ENCODE results near the gene APOBEC3F. TPM values are rescaled to one million over a fixed set of nuclear protein-coding genes. Genes with fewer than 3 reads are reported as not detected.
"Not testable (repeated sequence)": the region's sequence is repeated elsewhere in the genome, so short reads cannot be mapped to it uniquely, and the experiment has no call there.

The APOBEC3F gene
- total and polyA plus RNA-seq, 10 of the 15 experiments (the other 5 are each of a cell fraction or from before 2014, with no cell fraction given) = 7.4 to 29.1 (median 12.8) TPM

DNA sequence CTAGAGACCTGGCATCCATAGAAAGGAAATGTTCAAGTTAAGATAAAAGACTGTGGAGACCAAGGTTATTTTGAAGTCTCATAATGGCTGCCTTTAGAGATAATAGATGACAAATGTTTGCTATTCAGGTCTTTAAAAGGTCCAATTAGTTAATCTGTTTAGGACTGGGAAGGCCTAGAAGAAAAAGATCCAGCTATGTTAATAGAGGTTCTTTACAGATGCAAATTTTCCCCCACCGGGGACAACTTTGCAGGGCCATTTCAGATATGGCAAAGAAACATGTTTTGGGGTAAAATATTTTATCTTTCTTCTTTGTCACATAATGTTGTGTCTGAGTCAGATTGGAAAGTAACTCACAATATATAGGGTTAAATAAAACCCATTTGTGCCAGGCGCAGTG is 33.3 kb downstream of the APOBEC3F start (continued):
- TF ChIP-seq ZNF217 (IDR thresholded peaks at IDR 0.05) = no peak
- TF ChIP-seq, protein P1, sequence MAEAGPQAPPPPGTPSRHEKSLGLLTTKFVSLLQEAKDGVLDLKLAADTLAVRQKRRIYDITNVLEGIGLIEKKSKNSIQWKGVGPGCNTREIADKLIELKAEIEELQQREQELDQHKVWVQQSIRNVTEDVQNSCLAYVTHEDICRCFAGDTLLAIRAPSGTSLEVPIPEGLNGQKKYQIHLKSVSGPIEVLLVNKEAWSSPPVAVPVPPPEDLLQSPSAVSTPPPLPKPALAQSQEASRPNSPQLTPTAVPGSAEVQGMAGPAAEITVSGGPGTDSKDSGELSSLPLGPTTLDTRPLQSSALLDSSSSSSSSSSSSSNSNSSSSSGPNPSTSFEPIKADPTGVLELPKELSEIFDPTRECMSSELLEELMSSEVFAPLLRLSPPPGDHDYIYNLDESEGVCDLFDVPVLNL (IDR thresholded peaks at IDR 0.05; ENCODE audit: low read depth, low read length) = no peak
- no peak for TF ChIP-seq NRF1 (conservative IDR thresholded peaks at IDR 0.05; ENCODE audit: low read depth, low read length)
- TF ChIP-seq POLR2AphosphoS2 (IDR thresholded peaks at IDR 0.05; ENCODE audit: low read depth, low read length) = no peak
- TF ChIP-seq EED (IDR thresholded peaks at IDR 0.05; ENCODE audit: low read depth) = no peak
- TF ChIP-seq, protein P2, sequence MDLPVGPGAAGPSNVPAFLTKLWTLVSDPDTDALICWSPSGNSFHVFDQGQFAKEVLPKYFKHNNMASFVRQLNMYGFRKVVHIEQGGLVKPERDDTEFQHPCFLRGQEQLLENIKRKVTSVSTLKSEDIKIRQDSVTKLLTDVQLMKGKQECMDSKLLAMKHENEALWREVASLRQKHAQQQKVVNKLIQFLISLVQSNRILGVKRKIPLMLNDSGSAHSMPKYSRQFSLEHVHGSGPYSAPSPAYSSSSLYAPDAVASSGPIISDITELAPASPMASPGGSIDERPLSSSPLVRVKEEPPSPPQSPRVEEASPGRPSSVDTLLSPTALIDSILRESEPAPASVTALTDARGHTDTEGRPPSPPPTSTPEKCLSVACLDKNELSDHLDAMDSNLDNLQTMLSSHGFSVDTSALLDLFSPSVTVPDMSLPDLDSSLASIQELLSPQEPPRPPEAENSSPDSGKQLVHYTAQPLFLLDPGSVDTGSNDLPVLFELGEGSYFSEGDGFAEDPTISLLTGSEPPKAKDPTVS (IDR thresholded peaks at IDR 0.05; ENCODE audit: low read depth, low read length) = no peak
- TF ChIP-seq PAX8 (IDR thresholded peaks at IDR 0.05) = no peak
- no peak for TF ChIP-seq SMAD1 (IDR thresholded peaks at IDR 0.05; ENCODE audit: low read depth, partially characterized antibody)

DNA sequence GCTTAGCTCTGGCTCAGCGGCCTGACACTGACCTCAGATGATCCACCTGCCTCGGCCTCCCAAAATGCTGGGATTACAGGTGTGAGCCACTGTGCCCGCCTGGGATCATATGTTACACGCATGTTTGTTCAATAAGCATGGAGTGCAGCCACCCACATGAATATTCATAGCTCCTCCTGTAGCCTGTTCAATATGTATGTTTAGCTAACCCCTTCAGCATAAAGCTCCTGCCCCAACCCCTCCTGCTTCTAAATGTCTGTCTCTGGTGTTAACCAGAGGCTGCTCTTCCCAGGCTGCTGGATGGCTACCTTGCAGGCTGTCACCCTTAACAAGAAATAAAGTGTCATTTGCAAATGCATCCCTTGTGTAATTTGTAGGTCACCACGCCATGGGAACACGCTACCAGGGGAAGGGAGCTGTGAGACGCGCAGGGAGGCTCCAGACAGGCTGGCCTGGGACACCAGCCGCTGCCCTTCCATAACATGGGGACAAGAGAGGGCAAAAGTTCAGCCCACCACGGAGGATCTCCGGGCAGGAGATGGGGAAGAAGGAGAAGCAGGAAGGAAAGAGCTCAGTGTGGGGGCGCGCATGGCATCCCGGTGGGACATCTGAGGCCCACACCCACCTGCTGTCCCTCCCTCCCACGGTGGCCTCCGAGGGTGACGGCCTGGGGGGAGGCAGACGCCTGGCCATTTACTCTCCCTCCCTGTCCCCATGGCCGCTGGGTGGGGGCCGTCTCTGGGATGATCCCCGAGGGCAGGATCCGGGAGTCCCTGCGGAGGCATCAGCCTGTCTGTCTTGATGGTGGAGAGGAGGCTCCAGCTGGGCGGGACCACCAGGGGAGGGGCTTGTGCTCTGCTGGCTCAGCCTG is 35.7 kb downstream of the APOBEC3F start:
- FAIRE-seq; DNase-seq (ENCODE audit: low read depth, low spot score); H2AFZ ChIP-seq (ENCODE audit: control insufficient read depth, low read depth, low read length); H3K9me3 ChIP-seq (replicated peaks; ENCODE audit: control insufficient read depth, insufficient read depth, low read length); intact Hi-C loops (cut with micrococcal nuclease; ENCODE audit: unreplicated experiment); H3K27me3 ChIP-seq (replicated peaks in 1 of 2; ENCODE audit: control insufficient read depth in 2 of 2, insufficient read depth in 2 of 2, low read length in 1 of 2); BruUV-seq (replicated peaks); in situ Hi-C loops (cut with MboI); H4K20me1 ChIP-seq (ENCODE audit: control insufficient read depth, insufficient read depth); H3K36me3 ChIP-seq (ENCODE audit: control insufficient read depth in 2 of 2, insufficient read depth in 2 of 2, low read length in 1 of 2); ATAC-seq; H3K9ac ChIP-seq (ENCODE audit: control insufficient read depth, insufficient read depth, low read length): not testable (repeated sequence)
- 33% methylated on average over 20 of the region's 24 CpGs for WGBS (ENCODE audit: insufficient coverage, insufficient replicate concordance, low lambda C conversion rate, missing lambda C conversion rate)
- POLR2A ChIA-PET = interaction anchor here (3.9 kb wide), 1 partner anchor 22 kb away, joined by 22 read pairs; the partner anchor contains the start of gene APOBEC3H
- SMC1A ChIA-PET (ENCODE audit: uncharacterized antibody, unreplicated experiment) = interaction anchor here (1.0 to 5.3 kb wide), 4 partner anchors 10 to 39 kb away, joined by 3 to 44 read pairs (median 3); partner anchors contain the start of gene APOBEC3H
- peak overlapping the region; percentile 44 for H3K27ac ChIP-seq (ENCODE audit: control insufficient read depth, insufficient read depth)
- peak overlapping the region; percentile 60 for H3K4me2 ChIP-seq (ENCODE audit: control insufficient read depth, insufficient read depth)
- peaks cover 34% of the 10 kb centered on the region for H3K79me2 ChIP-seq (ENCODE audit: control insufficient read depth, insufficient read depth, low read length)
- peak overlapping the region; percentile 50 for H3K4me3 ChIP-seq
- TF ChIP-seq MEF2B (IDR thresholded peaks at IDR 0.05; ENCODE audit: partially characterized antibody, poor library complexity, severe bottlenecking) (peak; percentile 9), POLR2A (IDR thresholded peaks at IDR 0.05; ENCODE audit: low read depth, low read length) (peak; percentile 53; the same call in 1 of the 2 replicates), IKZF2 (IDR thresholded peaks at IDR 0.05) (peak in 1 of 2 experiments; percentile 2; a peak in 1 of 4 replicates), POU2F2 (IDR thresholded peaks at IDR 0.05; ENCODE audit: borderline replicate concordance, low read depth, low read length) (peak; percentile 53; the same call in 1 of the 3 replicates)
- TF ChIP-seq, protein P3, sequence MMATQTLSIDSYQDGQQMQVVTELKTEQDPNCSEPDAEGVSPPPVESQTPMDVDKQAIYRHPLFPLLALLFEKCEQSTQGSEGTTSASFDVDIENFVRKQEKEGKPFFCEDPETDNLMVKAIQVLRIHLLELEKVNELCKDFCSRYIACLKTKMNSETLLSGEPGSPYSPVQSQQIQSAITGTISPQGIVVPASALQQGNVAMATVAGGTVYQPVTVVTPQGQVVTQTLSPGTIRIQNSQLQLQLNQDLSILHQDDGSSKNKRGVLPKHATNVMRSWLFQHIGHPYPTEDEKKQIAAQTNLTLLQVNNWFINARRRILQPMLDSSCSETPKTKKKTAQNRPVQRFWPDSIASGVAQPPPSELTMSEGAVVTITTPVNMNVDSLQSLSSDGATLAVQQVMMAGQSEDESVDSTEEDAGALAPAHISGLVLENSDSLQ (IDR thresholded peaks at IDR 0.05) = peak; percentile 52; the same call in 1 of the 2 replicates
- CTCF ChIA-PET = interaction anchor here (1.1 to 1.2 kb wide), 2 partner anchors 9 to 23 kb away, joined by 3 read pairs; no protein-coding TSS in a partner anchor
- RAD21 ChIA-PET (ENCODE audit: unreplicated experiment) = interaction anchor here (3.1 to 7.0 kb wide), 2 partner anchors 9 to 22 kb away, joined by 9 to 57 read pairs; partner anchors contain the start of gene APOBEC3H
- peaks cover 49% of the 10 kb centered on the region for H3K4me1 ChIP-seq (ENCODE audit: control insufficient read depth, insufficient read depth, low read length)
